Thoracic aorta (tissue), 2 donors: ENCODE data around the gene KRT32. TPM values are rescaled to one million over a fixed set of nuclear protein-coding genes. Genes with fewer than 3 reads are reported as not detected.

Source experiments
- ATAC-seq: fragments of 150-250 bp; one replicate; pipeline ENCODE4 v1.8.0; 2017; ENCODE audit warnings: low read depth; ENCODE audit not compliant: insufficient number of reproducible peaks, low FRiP score
- DNase-seq: peaks from one replicate; pipeline ENCODE4 v3.0.0-alpha.2; 2020; ENCODE audit warnings: low spot score
- H3K27ac ChIP-seq, 2 donors: fragments of 200-600 bp; sonication (generic); 1 replicate in 1 of 2; 2 replicates in 1 of 2; pipeline ENCODE4 v1.5.1; 2016; ENCODE audit warnings: mild to moderate bottlenecking in 2 of 2, moderate library complexity in 2 of 2
- H3K27me3 ChIP-seq: fragments of 200-600 bp; sonication (generic); replicated peaks from 2 replicates; pipeline ENCODE4 v1.6.0; 2016; ENCODE audit warnings: mild to moderate bottlenecking; ENCODE audit not compliant: insufficient read depth
- H3K36me3 ChIP-seq: fragments of 200-600 bp; sonication (generic); one replicate; pipeline ENCODE4 v1.5.1; 2016
- H3K4me1 ChIP-seq, 2 donors: fragments of 200-600 bp; sonication (generic); 1 replicate in 1 of 2; 2 replicates in 1 of 2; pipeline versions ENCODE4 v1.5.1 to v1.6.0; 2016; ENCODE audit warnings: low read depth in 2 of 2, mild to moderate bottlenecking in 1 of 2; ENCODE audit not compliant: control insufficient read depth in 1 of 2
- H3K4me3 ChIP-seq: fragments of 200-600 bp; sonication (generic); 2 replicates; pipeline ENCODE4 v1.5.1; 2016; ENCODE audit warnings: mild to moderate bottlenecking
- H3K9me3 ChIP-seq: fragments of 200-600 bp; sonication (generic); 2 replicates; pipeline ENCODE4 v1.5.1; 2016
- CTCF ChIP-seq: fragments of 200-600 bp; sonication (generic); IDR thresholded peaks from one replicate; pipeline ENCODE4 v1.5.1; 2019; ENCODE audit warnings: antibody characterized with exemption
- total RNA-seq, 2 donors: library from RNA; depleted of rRNA; stranded (reverse); fragments of >200 nt; gene quantifications; one replicate each; pipeline versions ENCODE4 v1.1.0 to v1.2.3, GENCODE V29; 2016

Gene KRT32
- total RNA-seq: not detected

- H3K9me3 ChIP-seq: no peaks in the 10 kb centered on the region
- H3K27me3 ChIP-seq: no peaks in the 10 kb centered on the region
- no peaks in the 10 kb centered on the region for H3K36me3 ChIP-seq
- DNase-seq (no peak), ATAC-seq (no peak)
- H3K4me3 ChIP-seq: no peak within 1 kb of the TSS
- peaks cover 0 to 7% of the 10 kb centered on the region in 2 donors for H3K4me1 ChIP-seq
- no peak within 1 kb of the TSS for H3K27ac ChIP-seq
- TF ChIP-seq CTCF: no peak
Observed at GRCh38 chr17:41466988-41467387, at the start of gene KRT32. Gene KRT32, minus strand, starts transcription at chr17:41467386. Its CDS starts 61 bp downstream, at chr17:41467325.

- Histone ChIP-seq H3K27ac (no peak overlapping the region), H3K4me3 (no peak overlapping the region), H3K9me3 (no peaks in the 10 kb centered on the region), H3K27me3 (no peaks in the 10 kb centered on the region), H3K36me3 (no peaks in the 10 kb centered on the region), H3K4me1 (no peaks in the 10 kb centered on the region)
- no peak for DNase-seq
- no peak for TF ChIP-seq CTCF
- no peak for ATAC-seq
Observed at GRCh38 chr17:41516830-41517283, 49.7 kb upstream of the KRT32 start.

GRCh38 chr17:41516147-41516829 lies 49.1 kb upstream of the KRT32 start:
- Histone ChIP-seq H3K27ac (no peak overlapping the region), H3K27me3 (no peaks in the 10 kb centered on the region), H3K4me1 (no peaks in the 10 kb centered on the region), H3K9me3 (no peaks in the 10 kb centered on the region), H3K4me3 (no peak overlapping the region), H3K36me3 (no peaks in the 10 kb centered on the region)
- no peak for ATAC-seq
- no peak for TF ChIP-seq CTCF
- no peak for DNase-seq

GRCh38 chr17:41513168-41513547 lies 46.0 kb upstream of the KRT32 start:
- Histone ChIP-seq H3K9me3 (no peaks in the 10 kb centered on the region), H3K4me3 (no peak overlapping the region)

More at GRCh38 chr17:41513168-41513547, 46.0 kb upstream of the KRT32 start:
- no peaks in the 10 kb centered on the region for H3K27me3 ChIP-seq
- DNase-seq (no peak), ATAC-seq (no peak)
- H3K4me1 ChIP-seq: no peaks in the 10 kb centered on the region
- TF ChIP-seq CTCF: no peak
- no peak overlapping the region for H3K27ac ChIP-seq
- H3K36me3 ChIP-seq: no peaks in the 10 kb centered on the region
